MM.1S (cell line): ENCODE results near the gene IL17RE.

Experiments
- EZH2 ChIP-seq: fragments of 300-600 bp; sonication (generic); optimal IDR thresholded peaks from 2 replicates; pipeline ENCODE3; 2017; ENCODE audit warnings: low read depth, mild to moderate bottlenecking, antibody characterized with exemption, low read length, mixed read lengths
- EZH2phosphoT487 ChIP-seq: fragments of 300-600 bp; sonication (generic); IDR thresholded peaks from 2 replicates; pipeline ENCODE4 v1.6.1; 2018; ENCODE audit warnings: antibody characterized with exemption, low read length
- TF ChIP-seq, protein P1 (sequence below): fragments of 300-600 bp; sonication (generic); IDR thresholded peaks from 2 replicates; pipeline ENCODE4 v1.5.1; 2016; ENCODE audit warnings: antibody characterized with exemption, low read length, mixed read lengths

- TF ChIP-seq, protein P1, sequence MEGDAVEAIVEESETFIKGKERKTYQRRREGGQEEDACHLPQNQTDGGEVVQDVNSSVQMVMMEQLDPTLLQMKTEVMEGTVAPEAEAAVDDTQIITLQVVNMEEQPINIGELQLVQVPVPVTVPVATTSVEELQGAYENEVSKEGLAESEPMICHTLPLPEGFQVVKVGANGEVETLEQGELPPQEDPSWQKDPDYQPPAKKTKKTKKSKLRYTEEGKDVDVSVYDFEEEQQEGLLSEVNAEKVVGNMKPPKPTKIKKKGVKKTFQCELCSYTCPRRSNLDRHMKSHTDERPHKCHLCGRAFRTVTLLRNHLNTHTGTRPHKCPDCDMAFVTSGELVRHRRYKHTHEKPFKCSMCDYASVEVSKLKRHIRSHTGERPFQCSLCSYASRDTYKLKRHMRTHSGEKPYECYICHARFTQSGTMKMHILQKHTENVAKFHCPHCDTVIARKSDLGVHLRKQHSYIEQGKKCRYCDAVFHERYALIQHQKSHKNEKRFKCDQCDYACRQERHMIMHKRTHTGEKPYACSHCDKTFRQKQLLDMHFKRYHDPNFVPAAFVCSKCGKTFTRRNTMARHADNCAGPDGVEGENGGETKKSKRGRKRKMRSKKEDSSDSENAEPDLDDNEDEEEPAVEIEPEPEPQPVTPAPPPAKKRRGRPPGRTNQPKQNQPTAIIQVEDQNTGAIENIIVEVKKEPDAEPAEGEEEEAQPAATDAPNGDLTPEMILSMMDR, result no peak
- TF ChIP-seq EZH2 (no peak), EZH2phosphoT487 (no peak)
Observed at GRCh38 chr3:9917820-9918219, 15.2 kb downstream of the IL17RE start.
